ENCODE results near the gene PGC.

The PGC gene

DNA sequence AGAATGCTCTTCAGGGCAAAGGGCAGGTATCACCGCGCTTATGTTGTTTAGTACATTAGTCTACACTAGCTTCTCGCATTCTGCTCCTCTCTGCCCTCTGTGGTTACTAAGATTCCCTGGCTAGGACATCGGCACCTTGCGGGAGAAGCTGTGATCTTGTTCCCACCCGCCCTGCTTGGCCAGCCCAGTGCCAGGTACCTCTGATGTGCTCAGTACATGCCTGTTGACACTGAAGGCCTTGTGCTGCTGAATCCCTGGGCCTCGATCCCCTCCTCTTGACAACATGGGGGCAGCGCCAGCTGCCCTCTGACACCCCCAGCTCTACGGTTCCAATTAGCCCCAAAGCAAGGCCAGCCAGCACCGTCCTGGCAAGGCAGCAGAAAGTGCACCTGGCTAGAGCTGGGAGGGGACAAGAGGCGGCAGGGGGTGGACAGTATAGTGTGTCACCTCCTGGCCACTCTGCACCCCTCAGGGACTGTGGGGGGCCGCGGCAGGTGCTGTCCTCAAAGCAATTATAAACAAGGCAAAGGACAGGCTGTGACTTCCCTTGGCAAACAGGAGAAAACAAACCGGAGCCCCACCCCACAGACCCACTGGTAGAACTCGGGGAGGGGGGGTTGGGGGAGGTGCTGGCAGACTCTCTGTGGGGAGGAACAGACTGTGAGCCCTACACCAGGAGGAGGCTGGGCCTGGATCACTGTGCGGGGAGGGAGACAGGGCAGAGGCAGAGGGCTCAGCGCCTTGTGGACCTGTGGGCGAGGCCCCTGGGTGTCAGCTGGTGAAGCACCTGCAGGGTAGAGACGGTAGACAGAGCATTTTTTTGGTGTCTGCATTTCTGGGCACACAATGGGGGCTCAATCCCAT lies 18.9 kb downstream of the PGC start:
- DNase-seq = no peak

DNA sequence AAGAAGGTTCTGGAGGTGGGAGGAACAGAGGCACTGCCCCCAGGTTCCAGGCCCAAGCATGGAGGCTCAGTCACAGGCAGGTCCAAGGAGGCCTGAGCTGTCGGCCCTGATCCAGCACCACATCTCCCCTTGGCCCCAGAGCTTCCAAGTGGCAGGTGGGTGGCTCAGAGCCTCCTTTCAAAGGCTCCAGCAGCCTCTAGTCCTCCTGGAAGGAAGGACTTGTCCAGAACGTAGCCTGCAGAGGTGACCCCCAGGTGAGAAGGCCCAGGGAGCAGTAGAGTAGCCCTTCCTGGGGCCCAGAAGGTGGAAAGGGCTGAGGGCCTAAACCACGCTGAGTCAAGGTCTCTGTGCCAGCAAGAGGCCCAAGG lies 19.5 kb downstream of the PGC start:
- DNase-seq = no peak

DNA sequence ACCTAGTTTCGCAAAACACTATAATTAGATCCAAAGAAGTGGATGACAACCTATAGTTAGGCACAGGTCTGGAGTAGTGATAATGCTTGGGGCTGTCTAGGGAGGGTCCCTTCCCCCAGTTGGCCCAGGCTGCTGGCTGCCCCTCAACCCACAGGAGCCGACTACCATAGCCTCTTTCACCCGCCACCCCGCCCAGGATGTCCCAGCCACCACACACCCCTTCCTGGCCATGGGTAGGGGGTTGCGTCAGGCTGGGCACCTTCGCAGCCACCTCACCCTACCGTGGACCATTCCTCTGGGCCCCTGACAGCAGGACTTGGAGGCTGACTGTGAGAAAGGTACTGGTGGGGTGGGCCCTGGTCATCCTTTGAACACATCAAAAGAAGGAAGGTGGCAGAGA lies 20.3 kb downstream of the PGC start:
- no peak for DNase-seq

DNA sequence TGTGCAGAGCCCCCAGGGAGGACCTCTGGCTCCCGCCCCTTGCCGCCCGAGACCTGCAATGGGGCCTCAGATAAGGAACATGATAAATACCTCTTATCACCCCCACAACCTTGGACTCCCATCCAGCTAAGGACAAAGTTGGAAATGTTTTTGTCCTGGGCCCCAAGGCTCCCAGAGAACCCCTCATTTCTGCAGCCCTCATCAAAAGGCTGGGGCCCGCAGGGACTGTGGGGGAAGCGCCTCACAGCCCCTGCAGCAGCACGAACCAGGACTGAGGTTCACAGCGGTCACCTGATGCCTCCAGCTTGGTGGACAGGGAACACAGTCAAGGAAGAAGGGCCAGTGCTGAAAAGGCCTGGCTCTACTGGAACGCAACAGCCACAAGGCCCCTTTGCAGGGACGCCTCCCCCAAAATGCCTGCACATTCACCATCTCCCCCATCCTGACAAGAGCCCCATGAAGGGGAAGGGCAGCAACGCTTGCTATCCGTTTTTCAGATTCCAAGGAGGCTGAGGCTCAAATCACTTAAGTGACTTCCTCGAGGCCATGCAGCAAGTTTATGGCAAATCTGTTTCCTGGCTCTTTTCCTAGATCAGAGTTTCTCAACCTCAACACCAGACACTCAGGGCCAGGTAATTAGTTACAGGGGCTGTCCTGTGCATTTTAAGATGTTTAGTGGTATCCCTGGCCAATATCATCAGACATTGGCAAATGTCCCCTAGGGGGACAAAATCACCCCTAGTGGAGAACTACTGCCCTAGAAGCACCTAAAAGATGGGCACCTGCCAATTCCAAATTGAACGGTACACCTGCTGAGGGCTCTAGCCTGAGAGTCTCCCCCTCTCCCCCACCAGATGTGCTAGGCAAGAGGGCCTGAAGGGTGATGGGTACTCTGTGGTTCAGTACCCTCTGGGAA lies 22.4 kb downstream of the PGC start:
- DNase-seq = no peak

DNA sequence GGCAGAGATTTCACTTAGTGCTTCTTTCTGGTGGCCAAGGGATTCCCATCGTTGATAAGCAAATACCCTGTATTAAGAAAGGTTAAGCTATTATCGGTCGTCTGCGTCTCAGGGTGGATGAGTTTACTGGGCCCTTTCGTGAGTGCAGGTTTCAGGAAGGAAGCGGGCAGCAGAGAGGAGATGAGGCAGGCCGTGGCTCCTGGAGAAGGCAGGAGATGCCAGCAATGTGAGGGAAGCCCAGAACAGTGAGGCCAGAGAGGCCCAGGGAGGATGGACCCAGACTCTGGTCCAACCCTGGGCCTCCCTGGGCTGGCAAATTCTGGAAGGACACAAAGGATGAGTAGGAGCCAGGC lies 23.0 kb downstream of the PGC start:
- DNase-seq = no peak

DNA sequence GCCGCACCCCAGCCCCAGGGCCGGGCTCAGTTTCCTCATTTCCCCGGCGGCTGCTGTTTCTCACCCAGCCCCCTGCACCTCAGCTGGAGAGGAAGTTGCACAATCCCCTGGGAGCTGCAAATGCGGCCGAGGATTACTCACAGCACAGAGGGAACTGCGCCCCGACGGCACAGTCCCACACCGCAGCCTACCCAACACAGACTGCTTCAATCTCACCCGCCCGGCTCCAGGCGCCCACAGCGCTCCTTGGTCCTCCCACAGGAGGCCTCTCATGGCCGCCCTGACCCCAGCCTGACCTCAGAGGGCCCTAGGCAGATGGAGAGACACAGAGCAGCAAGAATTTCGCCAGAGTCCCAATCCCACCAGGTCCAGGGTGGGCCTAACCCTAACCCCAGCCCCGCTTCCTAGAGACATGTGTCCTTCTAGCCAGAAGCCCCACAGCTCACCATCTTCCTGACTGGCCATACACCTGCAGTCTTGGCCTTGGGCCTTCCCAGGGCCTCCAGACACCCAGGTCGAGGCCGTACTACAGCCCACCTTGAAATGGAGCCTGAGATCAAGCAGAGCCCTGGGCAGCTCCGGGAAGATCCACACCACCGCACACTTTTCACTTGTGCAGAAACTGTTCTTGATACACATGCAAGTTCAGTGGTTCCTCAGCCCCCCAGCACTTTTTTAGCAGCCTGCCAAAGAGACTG lies 23.5 kb downstream of the PGC start:
- no peak for DNase-seq

DNA sequence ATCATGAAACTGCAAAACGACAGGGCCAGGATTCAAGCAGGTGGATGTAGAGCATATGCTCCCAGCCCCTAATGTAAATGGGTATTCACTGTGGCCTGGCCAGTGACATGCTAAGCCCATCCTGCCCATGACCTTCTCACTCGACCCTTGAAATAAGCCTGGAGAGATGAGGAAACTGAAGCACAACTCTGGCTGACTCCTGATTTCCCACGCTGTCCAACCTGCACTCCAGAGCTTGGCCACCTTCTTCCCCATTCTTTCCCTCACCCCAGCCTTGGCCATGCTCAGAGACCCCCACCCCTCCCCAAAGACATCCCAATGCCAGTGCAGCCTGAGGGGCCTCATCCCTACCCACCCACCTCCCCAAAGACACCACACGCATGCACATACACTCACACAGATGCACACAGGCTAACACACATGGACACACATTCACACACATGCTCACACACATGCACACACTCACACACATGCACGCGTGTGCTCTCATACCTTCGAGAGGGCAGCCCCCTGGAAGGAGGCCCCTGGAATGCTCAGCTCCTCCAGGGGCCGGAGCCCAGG lies 24.1 kb downstream of the PGC start:
- no peak for DNase-seq

DNA sequence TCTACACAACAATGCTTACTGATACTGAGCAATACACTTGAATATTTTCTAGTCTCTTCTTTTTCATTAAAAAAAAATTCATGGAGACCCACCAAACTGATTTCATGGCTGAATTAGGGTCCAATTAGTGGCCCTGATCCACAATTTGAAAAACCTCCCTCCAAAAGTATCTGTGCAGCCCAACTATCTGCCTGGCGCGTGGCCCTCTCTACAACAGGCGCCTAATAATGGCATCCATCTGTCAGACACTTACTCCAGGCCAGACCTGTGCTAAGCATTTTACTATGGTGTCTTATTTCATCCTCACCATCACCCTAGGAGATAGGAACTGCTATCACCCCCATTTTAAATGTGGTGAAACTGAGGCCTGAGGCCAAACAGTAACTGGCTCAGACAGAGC lies 25.8 kb downstream of the PGC start:
- DNase-seq = no peak

DNA sequence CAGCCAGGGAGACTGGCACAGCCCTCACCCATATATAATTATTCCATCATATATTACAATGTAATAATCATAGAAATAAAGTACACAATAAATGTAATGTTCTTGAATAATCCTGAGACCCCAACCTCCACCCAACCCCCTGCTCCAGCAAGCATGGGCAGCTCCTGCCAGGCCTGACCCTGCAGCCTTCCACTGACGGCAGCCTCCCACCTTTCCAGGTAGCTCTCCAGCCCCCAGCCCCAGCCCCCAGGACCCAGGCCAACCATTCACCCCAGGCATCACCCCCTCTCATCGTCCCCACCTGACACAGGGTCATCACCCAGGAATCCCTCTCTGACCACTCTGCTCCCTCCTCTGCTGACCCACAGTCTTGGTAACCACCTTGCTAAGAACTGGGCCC lies 26.4 kb downstream of the PGC start:
- no peak for DNase-seq

DNA sequence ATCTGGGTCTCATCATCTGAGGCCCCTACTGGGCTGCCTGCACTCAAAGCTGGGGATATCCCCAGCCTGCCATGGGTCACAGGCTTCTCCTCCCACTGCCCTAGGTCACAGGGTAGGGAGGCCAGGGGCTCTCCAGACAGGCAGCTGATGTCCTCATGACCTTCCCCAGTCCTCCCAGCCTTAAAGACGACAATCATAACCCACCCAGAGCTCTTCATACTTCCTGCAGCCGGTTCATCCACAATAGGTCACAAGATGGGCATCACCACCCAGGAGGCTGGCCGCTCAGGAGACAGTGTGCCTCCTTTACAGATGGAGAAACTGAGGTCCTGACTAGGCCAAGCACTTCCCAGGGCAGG lies 27.0 kb downstream of the PGC start:
- no peak for DNase-seq

DNA sequence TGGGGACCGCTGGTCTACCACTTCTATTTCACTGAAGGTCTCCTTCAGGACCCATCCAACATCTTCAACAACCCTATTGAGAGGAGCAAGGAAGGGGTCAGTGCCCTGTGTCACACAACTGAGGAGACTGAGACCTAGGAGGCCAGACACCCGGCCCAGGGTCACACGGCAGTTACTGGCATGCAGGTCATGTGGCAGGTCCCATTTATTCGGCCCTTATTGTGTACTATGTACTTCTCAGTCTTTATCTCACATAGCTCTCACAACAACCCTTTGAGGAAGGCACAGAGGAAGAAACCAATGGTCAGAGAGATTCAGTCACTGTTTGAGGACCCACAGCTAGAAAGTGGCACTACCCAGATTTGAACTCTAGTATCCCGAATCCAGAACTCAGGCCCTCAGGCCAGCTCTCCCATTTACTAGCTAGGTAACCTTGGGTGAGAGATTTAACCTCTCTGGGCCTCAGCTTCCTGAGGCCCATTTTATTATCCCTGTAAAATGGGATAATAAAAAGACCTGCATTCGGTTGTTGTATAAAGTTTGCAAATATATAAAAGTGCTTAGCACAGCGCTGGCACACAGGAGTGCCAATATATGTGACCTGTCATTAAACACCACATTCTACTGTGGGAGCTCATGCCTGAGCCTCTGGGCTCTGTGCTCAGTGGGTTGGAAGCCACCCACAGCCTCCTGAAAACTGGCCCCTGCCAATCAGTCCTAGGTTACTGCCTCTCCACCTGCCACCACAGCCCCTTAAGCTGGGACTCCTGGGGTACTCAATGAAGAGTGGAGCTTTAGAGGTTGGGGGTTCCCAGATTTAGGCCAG lies 27.5 kb downstream of the PGC start:
- DNase-seq = no peak

DNA sequence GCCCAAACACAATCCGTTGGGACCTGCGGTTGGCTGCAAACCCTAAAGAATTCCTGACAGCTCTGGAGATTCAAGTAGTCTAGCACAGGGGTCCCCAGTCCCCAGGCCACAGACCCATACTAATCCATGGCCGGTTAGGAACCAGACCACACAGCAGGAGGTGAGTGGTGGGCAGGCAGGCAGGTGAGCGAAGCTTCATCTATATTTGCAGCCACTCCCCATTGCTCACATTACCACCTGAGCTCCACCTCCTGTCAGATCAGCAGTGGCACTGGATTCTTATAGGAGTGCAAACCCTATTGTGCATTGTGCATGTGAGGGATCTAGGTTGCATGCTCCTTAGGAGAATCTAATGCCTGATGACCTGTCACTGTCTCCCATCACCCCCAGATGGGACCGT lies 28.4 kb downstream of the PGC start:
- no peak for DNase-seq

DNA sequence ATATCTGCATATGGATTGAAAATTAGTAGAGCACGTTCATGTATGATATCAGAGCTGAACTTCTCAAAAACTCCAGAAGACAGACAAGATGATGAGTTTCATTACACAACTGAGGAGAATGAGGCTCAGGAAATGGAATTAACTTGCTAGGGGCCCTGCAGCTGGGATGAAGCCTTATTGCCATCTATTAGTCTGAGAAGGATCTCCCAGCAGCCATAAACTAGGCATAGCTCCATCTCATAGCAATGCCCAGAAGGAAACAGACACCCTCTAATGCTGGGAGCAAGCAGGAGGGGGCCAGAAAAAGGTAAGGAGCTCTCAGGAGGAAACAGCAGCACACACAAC lies 29.8 kb downstream of the PGC start:
- no peak for DNase-seq

DNA sequence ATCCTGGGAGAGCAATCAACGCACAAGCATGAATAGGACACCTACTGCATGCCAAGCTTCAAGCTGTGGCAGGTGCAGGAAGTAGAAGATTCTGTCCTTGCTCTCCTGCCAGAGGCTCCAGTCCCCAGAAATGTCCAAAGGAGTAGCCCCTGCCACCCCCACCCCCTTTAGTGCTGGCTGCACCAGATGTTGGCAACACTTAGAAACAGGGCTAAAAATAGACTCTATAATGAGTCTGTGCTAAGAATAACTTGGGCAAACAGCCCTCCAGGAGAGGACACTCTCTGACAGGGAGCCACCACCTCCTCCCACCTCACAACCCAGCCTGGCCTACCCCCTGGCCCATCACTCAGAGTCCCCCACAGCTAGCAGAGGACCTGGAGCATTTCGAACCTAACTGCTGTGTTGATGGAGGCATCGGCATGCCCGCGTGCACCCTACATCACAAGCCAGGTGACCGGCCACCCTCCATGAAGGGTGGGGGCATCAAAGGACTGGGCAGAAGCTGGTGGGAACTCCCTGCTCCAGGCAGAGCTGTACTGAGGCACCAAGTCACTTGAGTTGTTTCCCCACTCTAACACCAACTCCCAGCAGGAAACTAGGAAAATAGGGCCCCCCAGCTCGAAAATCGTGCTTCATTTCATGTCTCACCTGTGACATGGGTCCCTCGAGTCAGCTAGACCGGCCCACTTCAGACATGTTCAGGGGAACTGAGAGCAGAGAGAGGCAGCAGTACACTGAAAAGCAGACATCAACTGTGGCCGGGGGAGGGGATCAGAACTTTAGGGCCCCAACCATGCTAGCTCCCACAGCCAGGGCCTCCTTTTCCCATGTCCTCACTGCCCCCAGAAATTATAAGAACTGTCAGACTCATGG lies 30.4 kb downstream of the PGC start:
- DNase-seq = no peak

DNA sequence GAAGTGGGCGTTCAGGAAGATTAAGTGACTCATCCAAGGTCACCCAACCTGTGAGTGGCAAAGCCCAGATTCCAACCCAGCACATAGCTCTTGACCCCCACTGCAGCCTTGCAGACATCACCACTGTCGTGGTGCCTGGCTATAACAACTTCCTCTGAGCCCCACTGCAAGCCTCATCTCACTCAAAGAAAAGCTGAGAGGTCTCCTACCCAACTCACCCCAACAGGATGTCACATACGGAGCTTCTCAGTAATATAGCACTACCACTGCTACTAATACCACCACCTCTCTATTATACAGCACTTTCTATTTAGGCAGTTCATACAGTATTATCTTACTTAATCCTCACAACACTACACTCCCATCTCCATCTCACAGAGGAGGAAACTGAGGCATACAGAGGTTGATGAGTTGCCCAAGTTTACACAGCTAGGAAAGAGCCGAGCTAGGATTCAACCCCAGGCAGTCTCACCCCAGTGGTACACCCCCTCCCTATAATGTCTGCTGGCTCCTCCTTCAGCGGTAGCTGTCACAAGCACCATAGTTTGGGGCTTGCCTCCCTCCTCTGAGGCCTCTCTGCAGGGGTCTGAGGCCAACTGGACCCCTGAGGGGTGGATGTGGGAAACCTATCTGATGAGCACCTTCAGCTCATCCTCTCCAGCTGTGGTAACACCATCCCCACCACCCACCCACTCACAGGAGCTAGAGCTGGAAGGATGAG lies 31.2 kb downstream of the PGC start:
- no peak for DNase-seq

DNA sequence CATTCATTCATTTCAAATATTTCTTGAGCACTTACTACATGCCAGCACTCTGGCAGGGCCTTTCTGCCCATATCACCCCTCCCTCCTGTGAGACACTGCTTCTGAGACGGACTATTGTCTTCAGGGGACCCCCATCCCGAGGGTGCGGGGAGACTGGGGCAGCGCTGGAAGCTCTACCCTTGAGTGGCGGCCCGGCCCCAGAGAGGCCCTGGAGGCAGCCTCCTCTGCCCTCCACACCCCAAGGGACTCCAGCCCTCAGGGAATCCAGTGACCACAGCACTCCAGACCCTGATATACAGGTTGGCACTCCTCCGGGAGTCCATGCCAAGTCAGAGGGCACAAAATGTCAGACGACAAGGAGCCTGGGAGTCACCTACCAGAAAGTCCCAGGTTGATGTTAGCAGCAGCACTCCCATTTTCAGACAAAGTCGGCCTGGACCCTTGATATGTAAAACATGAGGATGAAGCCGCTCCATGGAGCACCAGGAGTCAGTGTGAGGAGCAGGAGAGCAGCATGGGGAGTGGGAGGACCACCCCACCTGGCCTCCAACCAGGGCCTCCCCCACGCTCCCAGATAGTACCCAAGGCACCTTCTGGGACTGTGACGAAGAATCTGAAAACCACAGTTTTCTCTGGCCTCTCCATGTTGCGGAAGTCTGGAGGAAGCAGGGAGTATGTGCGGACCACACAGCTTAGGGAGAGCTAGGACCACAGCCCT lies 32.5 kb downstream of the PGC start:
- DNase-seq = no peak

DNA sequence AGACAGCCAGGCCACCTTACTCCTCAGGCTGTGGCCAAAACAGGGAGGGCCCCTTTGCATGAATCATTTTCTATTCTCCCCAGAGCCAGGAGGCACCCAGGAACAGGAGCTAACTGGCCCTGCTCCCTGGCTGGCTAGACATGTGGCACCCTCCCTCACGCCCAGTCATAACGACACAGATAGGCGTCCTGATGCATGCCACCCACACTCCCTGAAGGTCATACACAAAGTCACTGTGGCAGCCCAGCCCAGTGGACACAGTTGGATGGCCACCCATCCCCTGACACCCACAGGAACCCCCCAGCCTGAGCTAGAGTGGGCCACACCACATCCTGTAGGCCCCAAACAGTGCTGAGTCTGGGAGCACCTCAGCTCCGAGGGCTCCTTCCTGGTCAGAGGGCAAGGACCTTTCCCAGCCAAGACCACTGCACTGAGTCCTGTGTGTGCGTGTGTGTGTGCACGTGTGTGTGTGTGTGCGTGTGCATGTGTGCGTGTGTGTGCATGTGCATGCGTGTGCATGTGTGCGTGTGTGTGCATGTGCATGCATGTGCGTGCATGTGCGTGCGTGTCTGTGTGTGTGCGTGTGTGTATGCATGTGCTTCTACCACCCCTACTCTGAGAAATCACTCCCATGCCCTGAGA lies 33.4 kb downstream of the PGC start:
- no peak for DNase-seq

DNA sequence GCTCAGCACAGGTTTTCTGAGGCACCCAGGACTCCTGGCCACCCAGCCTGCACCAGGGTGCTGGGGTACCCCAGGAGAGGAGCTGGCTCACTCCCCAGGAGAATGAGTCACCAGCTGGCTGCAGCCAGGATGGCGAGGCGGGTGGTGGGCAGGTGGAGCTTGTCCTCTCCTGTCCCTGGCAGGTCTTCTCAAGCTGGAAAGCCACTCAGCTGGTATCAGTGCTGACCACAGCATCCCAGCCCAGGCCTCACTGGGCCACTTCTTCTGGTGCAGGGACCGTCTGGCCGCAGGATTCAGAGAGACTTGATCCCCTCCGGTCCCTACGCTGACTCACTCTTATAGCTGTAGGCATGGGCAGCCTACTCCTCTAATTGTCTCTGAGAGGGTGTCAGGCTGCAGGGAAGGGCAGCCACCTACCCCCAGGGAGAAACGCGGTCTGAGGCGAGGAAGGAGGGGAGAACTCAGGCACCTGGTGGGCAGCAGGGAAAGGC lies 34.0 kb downstream of the PGC start:
- no peak for DNase-seq

DNA sequence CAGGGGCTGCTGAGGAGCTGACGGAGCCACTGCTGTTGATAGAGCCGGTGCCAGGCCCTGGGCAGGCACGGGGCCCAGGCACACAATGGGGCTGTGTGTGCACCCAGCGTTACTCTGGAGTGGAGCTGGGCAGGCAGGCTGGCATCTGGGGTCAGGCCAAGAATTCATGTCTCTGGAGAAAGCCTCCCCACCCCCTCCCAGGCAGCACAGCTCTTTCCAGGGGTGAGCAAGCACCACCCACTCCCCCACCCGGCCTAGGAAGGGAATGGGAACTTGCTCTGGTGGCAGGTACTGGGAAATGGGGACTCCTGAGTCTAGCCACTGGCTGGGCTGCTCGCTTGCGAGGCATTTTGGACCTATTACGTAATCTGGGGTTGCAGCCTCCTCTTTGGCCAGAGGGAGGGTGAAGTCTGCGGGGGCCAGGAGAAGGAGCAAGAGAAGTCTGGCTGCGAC lies 34.5 kb downstream of the PGC start:
- DNase-seq = no peak

Data from activated T-cell treated with anti-CD3 and anti-CD28 coated beads, Interleukin-2, amount 50 U/mL, for 1 hour (primary cell).